HuH-7.5 (cell line): ENCODE measurements around the gene ACLY.
"Not testable (repeated sequence)": the region's sequence is repeated elsewhere in the genome, so short reads cannot be mapped to it uniquely, and the experiment has no call there.

ENCODE experiments used
- DNase-seq: peaks from one replicate; pipeline ENCODE4 v3.0.0; 2011; ENCODE audit warnings: low spot score

The ACLY gene

DNA sequence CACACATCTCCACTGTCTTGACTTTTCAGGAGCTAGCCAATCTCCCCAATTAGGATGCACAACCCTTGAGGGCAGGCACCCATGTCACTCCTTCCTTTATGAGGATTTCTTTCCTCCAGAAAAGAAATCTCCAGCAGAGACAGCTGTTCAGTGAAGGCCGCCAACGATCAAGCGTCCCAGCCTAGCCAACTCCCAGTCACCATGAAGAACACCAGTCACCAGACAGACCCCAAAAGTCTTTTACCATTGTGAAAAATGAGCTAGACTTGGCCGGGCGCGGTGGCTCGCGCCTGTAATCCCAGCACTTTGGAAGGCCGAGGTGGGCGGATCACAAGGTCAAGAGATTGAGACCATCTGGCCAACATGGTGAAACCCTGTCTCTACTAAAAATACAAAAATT, 88.8 kb downstream of the ACLY start:
- not testable (repeated sequence) for DNase-seq

DNA sequence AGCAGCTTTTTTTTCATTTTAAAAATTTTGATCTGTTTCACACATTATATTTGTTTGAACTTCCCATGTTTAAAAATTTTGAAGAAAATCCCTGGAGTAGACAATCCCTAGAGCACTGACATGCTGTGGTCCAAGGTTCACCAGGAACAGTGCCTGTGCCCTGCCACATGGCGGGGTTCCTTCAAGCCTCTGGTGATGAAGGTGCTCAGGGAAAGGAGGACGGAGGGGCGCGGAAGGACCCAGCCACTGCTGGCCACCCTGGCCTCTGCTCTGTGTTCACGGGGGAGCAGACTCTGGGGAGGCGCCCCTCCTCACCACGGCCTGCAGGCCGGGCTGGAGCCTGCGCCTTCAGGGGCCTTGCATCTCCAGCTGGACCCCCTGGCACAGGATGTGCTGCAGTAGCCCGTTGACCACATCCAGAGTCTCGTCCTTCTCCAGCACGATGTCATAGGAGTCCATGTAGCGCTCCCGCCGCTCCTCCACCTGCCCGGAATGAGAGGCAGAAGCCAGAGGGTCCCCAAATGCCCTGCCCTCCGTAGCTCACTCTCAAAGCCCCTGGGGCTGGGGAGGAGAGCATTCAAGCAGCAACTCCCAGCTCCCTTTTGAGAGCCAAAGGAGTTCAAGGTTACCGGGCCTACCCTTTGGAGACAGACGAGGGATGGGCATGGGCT, 93.4 kb downstream of the ACLY start:
- DNase-seq: no peak

DNA sequence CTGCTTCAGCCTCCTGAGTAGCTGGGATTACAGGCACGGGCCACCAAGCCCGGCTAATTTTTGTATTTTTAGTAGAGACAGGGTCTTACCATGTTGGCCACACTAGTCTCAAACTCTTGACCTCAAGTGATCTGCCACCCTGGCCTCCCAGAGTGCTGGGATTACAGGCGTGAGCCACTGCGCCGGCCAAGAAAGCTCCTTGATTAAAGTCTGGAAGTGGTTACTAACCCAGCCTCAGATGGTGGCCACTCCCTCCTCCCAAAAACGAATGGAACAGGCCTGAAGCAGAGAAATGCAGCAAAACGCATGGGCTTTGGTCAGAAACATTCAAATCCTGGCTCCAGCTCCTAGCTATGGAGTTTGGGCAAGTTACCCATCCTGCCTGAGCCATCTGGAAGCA, 94.7 kb downstream of the ACLY start:
- no peak for DNase-seq

DNA sequence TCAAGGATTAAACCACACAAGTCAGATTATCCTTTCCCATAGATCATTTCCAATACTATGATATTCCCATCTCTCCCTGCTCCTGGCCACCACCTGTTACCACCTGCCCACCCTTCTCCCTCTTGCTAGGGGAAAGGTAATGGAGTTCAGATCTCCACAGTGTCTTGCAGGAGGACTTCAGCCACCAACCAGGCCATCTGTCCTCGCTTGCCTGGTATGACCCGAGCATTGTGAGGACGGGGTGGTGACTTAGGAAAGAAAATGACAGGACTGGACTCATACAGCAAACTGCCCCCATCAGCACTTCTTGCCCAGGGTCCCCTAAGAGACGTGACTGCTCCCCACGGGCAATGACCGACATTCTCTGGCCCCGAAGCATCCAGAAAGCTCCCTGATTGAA, 95.2 kb downstream of the ACLY start:
- no peak for DNase-seq

DNA sequence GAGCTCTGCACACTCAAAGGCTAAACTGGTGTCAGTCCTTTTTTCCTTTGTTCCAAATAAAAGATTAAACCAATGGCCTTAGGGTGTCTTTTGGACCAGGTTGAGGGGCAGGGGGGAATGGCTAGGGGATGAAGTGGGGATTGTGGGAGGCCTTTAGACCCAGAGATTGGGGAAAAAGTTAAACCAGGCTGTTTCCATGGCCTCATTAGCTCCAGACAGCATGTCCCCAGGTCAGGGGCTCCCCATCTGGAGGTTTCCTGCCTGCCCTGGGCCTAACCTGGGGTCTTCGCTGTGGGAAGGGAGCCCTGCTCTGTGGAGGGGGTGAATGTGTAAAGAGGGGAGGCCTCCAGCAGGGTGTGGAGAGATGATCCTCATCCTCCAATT, 95.6 kb downstream of the ACLY start:
- DNase-seq: no peak

DNA sequence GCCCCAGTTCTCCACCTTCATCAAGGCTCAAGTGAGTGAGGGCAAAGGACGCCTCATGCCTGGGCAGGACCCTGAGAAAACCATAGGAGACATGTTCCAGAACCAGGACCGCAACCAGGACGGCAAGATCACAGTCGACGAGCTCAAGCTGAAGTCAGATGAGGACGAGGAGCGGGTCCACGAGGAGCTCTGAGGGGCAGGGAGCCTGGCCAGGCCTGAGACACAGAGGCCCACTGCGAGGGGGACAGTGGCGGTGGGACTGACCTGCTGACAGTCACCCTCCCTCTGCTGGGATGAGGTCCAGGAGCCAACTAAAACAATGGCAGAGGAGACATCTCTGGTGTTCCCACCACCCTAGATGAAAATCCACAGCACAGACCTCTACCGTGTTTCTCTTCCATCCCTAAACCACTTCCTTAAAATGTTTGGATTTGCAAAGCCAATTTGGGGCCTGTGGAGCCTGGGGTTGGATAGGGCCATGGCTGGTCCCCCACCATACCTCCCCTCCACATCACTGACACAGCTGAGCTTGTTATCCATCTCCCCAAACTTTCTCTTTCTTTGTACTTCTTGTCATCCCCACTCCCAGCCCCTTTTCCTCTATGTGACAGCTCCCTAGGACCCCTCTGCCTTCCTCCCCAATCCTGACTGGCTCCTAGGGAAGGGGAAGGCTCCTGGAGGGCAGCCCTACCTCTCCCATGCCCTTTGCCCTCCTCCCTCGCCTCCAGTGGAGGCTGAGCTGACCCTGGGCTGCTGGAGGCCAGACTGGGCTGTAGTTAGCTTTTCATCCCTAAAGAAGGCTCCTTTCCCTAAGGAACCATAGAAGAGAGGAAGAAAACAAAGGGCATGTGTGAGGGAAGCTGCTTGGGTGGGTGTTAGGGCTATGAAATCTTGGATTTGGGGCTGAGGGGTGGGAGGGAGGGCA, 96.3 kb downstream of the ACLY start:
- DNase-seq: no peak

DNA sequence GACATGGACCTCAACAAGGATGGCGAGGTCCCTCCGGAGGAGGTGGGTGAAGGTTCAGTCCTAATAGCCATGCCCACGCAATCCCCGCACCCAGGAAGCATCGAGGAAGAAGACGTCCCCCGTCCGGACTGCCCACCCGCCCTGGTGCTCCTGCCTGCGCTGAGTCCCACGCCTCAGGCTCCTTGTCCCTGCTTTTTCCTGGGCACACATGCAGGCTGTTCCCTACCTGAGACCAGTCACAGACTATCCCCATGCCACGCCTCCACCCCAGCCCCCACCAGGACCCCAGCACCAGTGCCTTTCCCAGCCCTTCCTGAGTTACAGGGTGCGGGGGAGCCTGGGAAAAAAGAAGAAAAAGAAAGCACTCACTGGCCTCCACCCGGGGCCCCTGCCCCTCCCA, 97.0 kb downstream of the ACLY start:
- no peak for DNase-seq

DNA sequence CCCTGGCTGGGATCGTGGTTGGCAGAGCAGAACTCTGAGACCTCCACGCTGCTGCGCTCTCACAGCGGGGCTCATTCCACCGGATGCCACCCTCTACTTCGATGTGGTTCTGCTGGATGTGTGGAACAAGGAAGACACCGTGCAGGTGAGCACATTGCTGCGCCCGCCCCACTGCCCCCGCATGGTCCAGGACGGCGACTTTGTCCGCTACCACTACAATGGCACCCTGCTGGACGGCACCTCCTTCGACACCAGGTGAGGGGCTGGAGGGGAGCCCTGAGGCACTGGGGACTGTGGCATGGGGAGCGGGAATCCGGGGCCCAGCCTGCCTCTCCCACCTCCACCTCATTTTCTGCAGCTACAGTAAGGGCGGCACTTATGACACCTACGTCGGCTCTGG, 100.7 kb downstream of the ACLY start:
- no peak for DNase-seq
